GM18873 (cell line): Measurements from ENCODE around the gene SLC18B1.
A peak's percentile ranks its signal among the peaks of the same experiment; 100 is the strongest.
"Not testable (repeated sequence)": the region's sequence is repeated elsewhere in the genome, so short reads cannot be mapped to it uniquely, and the experiment has no call there.

Experiments used
- ATAC-seq: cut with Tn5 transposase; IDR thresholded peaks from one replicate; pipeline ENCODE4 v1.9.1; 2021; ENCODE audit warnings: mild to moderate bottlenecking, moderate library complexity, moderate number of reproducible peaks; ENCODE audit not compliant: unreplicated experiment, low FRiP score

Gene SLC18B1

GRCh38 chr6:132800656-132801055, 2.2 kb upstream of the SLC18B1 start:
- ATAC-seq: no peak

DNA sequence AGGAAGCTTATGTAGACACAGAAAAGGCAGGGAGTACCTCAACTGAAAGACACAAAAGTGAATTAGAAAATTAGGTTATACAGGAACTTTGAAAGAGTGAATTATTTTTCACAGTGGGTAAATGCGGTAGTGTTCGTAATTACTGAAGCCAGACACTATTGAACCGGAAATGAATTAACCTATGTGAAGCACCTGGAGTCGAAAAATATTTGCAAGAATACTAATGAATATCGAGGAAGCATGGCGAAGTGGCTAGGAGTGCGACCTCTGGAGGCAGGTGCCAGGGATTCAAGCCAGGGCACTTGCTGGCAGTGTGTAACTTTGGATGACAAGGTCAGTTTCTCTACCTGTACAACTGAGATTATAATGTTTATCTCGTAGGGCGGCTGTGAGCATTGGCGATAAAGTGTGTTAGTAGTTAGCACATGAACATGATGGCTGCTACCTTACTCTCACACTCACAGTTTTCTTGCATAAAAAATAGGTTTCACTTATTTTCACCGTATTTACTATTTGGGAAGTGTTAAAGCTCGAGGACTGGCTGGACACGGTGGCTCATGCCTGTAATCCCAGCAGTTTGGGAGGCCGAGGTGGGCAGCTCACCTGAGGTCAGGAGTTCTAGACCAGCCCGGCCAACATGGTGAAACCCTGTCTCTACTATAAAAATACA, 567 bp upstream of the SLC18B1 start:
- peak; percentile 83 for ATAC-seq

DNA sequence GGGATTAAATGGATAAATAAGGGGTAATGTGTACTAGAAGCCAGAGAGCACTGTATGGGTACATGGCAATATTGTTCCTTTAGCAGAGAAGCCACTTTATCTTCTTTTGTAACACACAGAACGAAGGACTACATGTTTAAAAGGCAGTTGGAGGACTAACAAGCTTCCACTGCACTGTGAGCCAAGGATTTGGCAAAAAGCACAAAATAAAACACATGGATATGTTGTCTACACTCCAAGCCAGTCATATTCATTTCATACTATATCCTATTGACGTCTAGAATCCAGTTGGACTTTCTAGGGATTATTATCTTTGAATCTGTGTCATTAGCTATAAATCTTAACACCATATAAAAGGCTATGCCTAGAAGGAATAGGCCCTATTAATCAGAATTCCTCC, 3.0 kb downstream of the SLC18B1 start:
- ATAC-seq: no peak

DNA sequence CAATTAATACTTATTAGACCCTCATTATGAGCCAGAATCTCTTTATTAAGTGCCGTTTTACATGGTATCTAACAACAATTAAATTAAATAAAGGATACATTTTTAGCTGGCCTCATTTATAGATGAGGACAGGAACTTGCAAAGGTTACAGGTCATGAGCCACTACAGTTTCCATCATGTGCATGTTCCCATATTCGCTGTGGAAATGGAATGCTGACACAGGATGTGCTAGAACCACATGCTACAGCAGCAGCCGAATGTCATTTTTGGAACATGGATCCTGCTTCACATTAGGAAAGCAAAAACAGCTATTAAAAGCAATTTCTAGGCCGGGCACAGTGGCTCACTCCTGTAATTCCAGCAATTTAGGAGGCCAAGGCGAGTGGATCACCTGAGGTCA, 5.9 kb downstream of the SLC18B1 start:
- ATAC-seq: no peak

- no peak for ATAC-seq
Observed at GRCh38 chr6:132790450-132790849, 8.0 kb downstream of the SLC18B1 start.

- no peak for ATAC-seq
Observed at GRCh38 chr6:132789396-132789776, 9.1 kb downstream of the SLC18B1 start.

DNA sequence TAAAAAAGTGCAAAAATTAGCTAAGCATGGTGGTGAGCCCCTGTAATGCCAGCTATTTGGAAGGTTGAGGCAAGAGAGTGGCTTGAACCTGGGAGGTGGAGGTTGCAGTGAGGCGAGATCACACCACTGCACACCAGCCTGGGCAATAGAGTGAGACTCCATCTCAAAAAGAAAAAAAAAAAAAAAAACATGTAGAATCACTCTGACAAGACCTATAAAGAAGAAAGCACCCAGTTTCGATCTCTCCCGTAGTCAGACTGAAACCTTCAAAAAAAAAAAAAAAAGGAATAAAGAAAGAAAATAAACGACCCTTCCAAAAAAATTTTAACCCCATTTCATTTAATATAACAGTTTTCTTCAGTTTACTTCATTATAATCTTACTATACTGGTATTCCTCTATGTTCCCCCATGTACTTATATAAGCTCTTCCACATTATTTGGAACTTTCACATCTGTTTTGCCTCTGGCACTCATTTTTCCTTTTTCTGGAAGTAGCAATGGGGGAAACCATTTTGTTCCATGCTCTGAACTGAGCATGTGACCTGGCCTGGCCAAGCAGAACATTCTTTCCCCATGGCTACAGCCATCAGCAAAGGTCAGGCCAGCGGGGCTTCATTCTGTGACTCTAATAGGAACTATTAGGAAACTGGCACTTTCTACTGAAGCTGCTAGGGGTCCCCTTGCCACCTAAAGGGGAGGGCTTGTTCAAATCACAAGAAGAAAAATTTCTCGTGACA, 9.6 kb downstream of the SLC18B1 start:
- ATAC-seq: no peak

DNA sequence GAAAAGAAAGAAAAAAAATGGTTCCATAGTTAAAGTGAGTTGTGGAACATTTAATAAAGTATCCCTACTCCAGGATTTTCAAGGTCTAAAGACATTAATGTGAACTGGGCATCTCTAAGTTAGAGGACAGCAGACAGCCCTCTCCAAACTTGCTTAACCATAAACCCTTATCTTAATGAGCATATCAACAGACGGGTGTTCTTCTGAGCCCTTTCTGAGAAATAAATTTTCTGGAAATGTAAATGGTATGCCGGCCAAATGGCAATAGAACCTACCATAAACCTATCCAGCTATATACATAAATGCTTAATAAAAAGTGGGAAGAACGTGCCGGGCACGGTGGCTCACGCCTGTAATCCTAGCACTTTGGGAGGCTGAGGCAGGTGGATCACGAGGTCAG, 12.5 kb downstream of the SLC18B1 start:
- no peak for ATAC-seq

DNA sequence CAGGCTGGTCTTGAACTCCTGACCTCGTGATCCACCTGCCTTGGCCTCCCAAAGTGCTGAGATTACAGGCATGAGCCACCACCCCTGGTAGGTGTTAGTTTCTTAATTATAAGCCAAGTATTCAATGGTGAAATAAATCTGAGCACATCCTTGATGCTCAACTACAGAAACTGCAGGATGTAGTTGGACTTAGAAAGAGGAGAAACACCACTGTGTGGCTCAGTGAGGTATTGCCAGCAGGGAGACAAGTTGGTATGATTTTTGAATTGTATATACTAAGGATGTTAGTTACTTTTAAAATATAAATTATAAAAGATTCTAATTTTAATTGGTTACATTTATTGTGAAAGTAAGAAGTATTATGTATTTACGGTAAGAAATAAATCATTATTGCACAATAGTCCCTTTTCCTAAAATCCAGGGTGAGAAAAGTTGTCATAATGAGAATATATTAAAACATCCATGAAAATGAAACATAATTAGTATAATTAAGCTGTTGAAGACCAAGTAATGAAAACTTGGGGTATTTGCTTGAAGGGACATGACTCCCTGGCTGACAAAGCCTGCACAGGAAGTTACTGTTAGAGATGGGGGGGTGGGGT, 17.6 kb downstream of the SLC18B1 start:
- no peak for ATAC-seq

DNA sequence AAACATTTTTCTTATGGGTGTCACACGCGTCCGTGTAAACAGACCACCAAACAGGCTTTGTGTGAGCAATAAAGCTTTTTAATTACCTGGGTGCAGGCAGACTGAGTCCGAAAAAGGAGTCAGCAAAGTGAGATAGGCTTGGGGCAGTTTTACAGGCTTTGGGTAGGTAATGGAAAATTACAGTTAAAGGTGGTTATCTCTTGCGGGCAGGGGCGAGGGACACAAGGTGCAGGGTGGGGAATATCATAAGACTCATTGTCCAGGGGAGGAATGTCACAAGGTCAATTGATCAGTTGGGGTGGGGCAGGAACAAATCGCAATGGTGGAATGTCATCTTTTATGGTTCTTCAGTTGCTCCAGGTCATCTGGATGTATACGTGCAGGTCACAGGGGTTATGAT, 20.6 kb downstream of the SLC18B1 start:
- ATAC-seq: not testable (repeated sequence)

GRCh38 chr6:132768051-132768517, 30.4 kb downstream of the SLC18B1 start:
- peak; percentile 89 for ATAC-seq

- no peak for ATAC-seq
Observed at GRCh38 chr6:132765560-132765959, 32.9 kb downstream of the SLC18B1 start.

DNA sequence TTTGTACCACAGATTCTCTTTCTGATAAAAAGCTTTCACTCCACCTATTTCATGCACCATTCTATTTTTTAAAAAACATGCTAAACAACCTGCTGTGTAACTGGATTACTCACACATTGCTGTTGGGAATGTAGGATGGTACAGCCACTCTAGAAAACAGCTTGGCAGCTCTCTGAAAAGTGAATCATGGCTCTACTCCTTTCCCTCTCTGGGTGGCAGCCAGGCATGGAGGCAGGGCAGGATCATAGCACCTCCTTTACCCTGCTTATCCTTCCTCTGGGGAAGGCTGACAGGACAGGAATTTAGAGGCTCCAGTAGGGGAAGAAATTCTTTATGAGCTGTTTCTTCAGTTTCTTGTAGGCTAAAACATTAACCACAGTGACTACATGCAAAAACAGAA, 34.1 kb downstream of the SLC18B1 start:
- ATAC-seq: no peak

- ATAC-seq: peak; percentile 87
Observed at GRCh38 chr6:132763269-132763668, 35.2 kb downstream of the SLC18B1 start.

- no peak for ATAC-seq
Observed at GRCh38 chr6:132760256-132760655, 38.2 kb downstream of the SLC18B1 start.

DNA sequence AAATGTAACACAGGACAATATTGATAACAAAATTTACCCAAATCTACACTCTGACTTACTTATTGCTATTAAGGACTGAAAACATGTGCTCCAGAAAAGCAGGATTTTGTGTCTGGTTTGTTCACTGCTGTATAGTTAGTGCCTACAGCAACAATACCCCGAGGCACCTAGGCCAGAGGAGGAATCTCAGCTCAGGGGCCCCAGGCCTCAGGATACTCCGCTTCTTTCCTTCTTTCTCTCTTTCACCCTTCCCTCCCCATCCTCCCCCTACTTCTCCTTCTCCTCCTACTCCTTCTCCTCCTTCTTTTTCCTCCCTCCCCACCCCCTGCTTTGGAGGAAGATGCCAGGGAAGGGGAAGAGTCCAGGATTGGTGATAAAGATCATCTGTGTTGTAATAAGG, 39.7 kb downstream of the SLC18B1 start:
- ATAC-seq: no peak

- ATAC-seq: no peak
Observed at GRCh38 chr6:132752255-132752654, 46.2 kb downstream of the SLC18B1 start.

DNA sequence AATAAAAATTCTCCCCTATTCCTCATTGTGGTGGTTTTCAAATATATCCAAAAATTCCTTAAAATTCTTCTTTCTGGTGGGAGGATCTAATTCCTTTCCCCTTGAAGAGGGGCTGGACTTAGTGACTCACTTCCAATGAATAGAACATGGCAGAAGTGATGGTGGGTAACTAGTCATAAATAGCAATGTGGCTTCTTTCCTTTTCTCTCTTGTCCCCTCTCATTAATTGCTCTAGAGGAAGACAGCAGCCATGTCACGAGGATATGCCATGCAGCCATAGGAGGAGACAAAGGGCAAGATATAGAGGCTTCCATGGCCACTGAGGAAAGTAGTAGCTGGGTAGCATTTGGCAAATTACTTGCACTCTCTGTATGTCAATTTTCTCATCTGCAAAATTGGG, 46.6 kb downstream of the SLC18B1 start:
- ATAC-seq: no peak

DNA sequence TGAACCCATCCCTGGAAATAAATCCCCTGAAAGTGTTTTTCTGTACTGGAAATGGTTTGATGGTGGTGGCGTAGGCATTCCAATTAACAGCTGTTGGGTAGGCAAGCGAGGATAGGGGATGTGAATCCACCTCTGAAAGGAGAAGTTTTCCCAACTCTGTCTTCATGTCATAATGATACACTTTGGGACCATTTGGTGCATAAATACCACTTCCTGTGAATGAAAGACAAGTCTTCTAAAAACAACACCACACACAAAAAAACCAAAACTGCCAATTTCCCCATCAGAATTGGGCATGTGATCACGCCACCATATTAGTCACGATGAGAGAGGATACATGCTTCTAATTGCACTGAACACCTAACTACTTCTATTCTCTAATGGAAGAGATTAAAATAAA, 47.1 kb downstream of the SLC18B1 start:
- ATAC-seq: no peak

DNA sequence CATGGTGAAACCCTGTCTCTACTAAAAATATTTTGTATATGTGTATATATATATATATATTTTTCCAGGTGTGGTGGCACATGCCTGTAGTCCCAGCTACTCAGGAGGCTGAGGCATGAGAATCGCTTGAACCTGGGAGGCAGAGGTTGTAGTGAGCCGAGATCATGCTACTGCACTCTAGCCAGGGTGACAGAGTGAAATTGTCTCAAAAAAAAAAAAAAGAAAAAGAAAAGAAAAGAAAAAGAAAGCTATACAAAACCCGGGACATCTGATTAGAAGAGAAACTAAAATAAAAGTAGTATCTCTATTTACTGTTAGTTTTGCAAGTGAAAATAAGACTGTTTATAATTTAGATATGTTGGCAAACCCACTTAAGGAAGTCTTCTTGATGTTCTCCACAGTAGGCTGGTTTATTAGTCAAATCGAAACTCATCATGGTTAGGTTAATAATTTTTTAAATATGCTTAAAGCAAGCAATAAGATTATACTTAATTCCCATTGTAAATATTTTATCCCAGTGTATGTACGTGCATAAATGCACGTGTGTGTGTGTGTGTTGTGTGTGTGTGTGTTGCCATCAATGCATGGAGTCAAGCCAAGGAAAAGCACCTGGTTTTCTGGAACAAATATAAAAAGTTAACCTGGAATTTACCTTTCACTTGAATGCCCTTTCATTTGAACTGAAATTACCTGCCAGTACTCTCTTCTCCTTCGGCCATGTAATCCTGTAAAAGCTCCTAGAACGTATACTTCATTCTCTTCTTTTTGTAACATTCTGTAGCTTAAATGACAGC, 47.8 kb downstream of the SLC18B1 start:
- peak; percentile 89 for ATAC-seq

DNA sequence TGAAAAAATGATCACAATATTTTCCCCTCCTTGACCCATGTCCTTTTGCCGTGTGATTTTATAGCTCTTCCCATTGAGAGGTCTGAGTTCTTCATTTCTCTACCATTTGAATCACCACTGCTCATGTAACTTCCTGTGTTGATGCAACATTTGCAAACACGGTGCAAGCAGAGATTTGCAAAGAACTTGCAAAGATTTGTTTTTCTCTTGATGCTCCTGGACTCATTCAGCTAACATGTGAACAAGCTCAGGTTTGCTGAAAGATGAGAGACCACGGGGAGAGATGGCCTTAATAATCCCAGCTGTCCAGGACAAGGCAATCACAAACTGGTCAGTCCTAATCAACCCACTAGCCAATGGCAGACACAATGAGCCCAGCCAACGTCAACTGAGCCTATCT, 49.3 kb downstream of the SLC18B1 start:
- no peak for ATAC-seq
